Activated T-cell treated with anti-CD3 and anti-CD28 coated beads, Interleukin-2, amount 50 U/mL, for 72 hours (primary cell): ENCODE measurements around the gene ANP32B. TPM values are rescaled to one million over a fixed set of nuclear protein-coding genes. Genes with fewer than 3 reads are reported as not detected.
A peak's percentile ranks its signal among the peaks of the same experiment; 100 is the strongest.
"Not testable (repeated sequence)": the region's sequence is repeated elsewhere in the genome, so short reads cannot be mapped to it uniquely, and the experiment has no call there.

ENCODE experiments used
- ATAC-seq, 2 donors: fragments of 150-1000 bp; cut with Tn5 transposase; replicated peaks in 1 of 2; 2 replicates each; pipeline ENCODE4 v1.10.0; 2021; ENCODE audit warnings: moderate library complexity in 2 of 2, mild to moderate bottlenecking in 1 of 2
- DNase-seq, 2 donors: peaks; one replicate each; pipeline ENCODE4 v3.0.0; 2021 to 2022; ENCODE audit warnings: mixed read lengths in 1 of 2
- H3K27ac Mint-ChIP-seq: one replicate; pipeline ENCODE4 v1.8.0; 2022; ENCODE audit warnings: mild to moderate bottlenecking, moderate library complexity, mixed read lengths
- H3K27me3 Mint-ChIP-seq: one replicate; pipeline ENCODE4 v1.8.0; 2022; ENCODE audit warnings: low read depth, mixed read lengths
- H3K36me3 Mint-ChIP-seq, 2 donors: one replicate each; pipeline ENCODE4 v1.8.0; 2022; ENCODE audit warnings: mixed read lengths in 2 of 2, mild to moderate bottlenecking in 1 of 2; ENCODE audit not compliant: insufficient read depth in 2 of 2
- H3K4me1 Mint-ChIP-seq: one replicate; pipeline ENCODE4 v1.8.0; 2022; ENCODE audit warnings: low read depth, mixed read lengths
- H3K4me3 Mint-ChIP-seq, 2 donors: one replicate each; pipeline ENCODE4 v1.8.0; 2022; ENCODE audit warnings: mild to moderate bottlenecking in 2 of 2, mixed read lengths in 2 of 2, moderate library complexity in 2 of 2
- H3K9me3 Mint-ChIP-seq, 2 donors: one replicate each; pipeline ENCODE4 v1.8.0; 2022; ENCODE audit warnings: mixed read lengths in 2 of 2
- total RNA-seq, 2 donors: library from RNA; stranded (reverse); gene quantifications; one replicate each; pipeline ENCODE4 v1.2.3, GENCODE V29; 2022

Gene ANP32B
- total RNA-seq, 2 donors from 2014 or later = 361 to 433 TPM

GRCh38 chr9:98008764-98009163 lies 25.6 kb downstream of the ANP32B start:
- no peaks in the 10 kb centered on the region for H3K9me3 Mint-ChIP-seq
- H3K27me3 Mint-ChIP-seq = no peaks in the 10 kb centered on the region
- no peak overlapping the region for H3K4me3 Mint-ChIP-seq
- ATAC-seq = no peak
- H3K36me3 Mint-ChIP-seq = peaks cover 22 to 63% of the 10 kb centered on the region in 2 donors
- H3K27ac Mint-ChIP-seq = peak overlapping the region; percentile 96
- peaks cover 37% of the 10 kb centered on the region for H3K4me1 Mint-ChIP-seq
- no peak for DNase-seq

- Mint-ChIP-seq H3K36me3 (peaks cover 20 to 59% of the 10 kb centered on the region in 2 donors), H3K27ac (peak overlapping the region; percentile 96)
- ATAC-seq = no peak
Measured at GRCh38 chr9:98009437-98009836, 26.3 kb downstream of the ANP32B start.

DNA sequence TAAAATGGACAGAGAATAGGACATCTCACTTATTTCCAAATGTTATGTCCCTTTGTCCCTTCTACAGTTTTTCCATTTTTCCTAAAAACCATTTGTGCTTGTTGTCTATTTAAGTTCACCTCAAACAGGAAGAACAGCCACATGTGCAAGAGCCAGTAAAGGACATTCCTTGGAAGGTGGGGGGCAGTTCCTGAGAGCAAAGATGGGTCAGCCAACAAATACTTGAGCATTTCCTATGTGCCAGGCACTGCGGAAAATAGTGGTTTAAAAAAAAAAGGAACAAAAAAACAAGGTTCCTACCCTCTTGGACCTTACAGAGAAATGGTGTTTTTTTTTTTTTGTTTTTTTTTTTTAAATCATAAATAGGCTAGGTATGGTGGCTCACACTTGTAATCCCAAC lies 26.8 kb downstream of the ANP32B start:
- ATAC-seq (no peak), DNase-seq (no peak)
- Mint-ChIP-seq H3K27ac (peak overlapping the region; percentile 96), H3K4me3 (no peak overlapping the region), H3K4me1 (peaks cover 33% of the 10 kb centered on the region), H3K27me3 (no peaks in the 10 kb centered on the region), H3K9me3 (no peaks in the 10 kb centered on the region), H3K36me3 (peaks cover 17 to 58% of the 10 kb centered on the region in 2 donors)

More at GRCh38 chr9:98009437-98009836, 26.3 kb downstream of the ANP32B start:
- Mint-ChIP-seq H3K9me3 (no peaks in the 10 kb centered on the region), H3K4me1 (peaks cover 37% of the 10 kb centered on the region), H3K4me3 (peak overlapping the region in 1 of 2 donors; percentile 51), H3K27me3 (no peaks in the 10 kb centered on the region)
- no peak for DNase-seq

GRCh38 chr9:98010445-98010844 lies 27.3 kb downstream of the ANP32B start:
- Mint-ChIP-seq H3K4me3 (no peak overlapping the region), H3K9me3 (no peaks in the 10 kb centered on the region), H3K36me3 (peaks cover 20 to 58% of the 10 kb centered on the region in 2 donors), H3K27me3 (no peaks in the 10 kb centered on the region), H3K4me1 (peaks cover 31% of the 10 kb centered on the region), H3K27ac (peak overlapping the region; percentile 56)
- DNase-seq = peak in 1 of 2 donors; percentile 43
- peak; percentile 58 to 84 for ATAC-seq

- no peaks in the 10 kb centered on the region for H3K9me3 Mint-ChIP-seq
Measured at GRCh38 chr9:98011122-98011521, 28.0 kb downstream of the ANP32B start.

GRCh38 chr9:98016137-98016680 lies 33.1 kb downstream of the ANP32B start:
- H3K36me3 Mint-ChIP-seq = peaks cover 21 to 43% of the 10 kb centered on the region in 2 donors
- peak overlapping the region; percentile 24 for H3K27ac Mint-ChIP-seq
- ATAC-seq (no peak), DNase-seq (no peak)
- H3K4me3 Mint-ChIP-seq = no peak overlapping the region
- H3K4me1 Mint-ChIP-seq = no peaks in the 10 kb centered on the region
- no peaks in the 10 kb centered on the region for H3K27me3 Mint-ChIP-seq
- H3K9me3 Mint-ChIP-seq = no peaks in the 10 kb centered on the region

More at GRCh38 chr9:98011122-98011521, 28.0 kb downstream of the ANP32B start:
- no peak overlapping the region for H3K4me3 Mint-ChIP-seq
- ATAC-seq (no peak), DNase-seq (no peak)
- H3K27me3 Mint-ChIP-seq = no peaks in the 10 kb centered on the region
- H3K27ac Mint-ChIP-seq = peak overlapping the region; percentile 56
- H3K36me3 Mint-ChIP-seq = peaks cover 24 to 60% of the 10 kb centered on the region in 2 donors
- peaks cover 24% of the 10 kb centered on the region for H3K4me1 Mint-ChIP-seq

- Mint-ChIP-seq H3K36me3 (peaks cover 19 to 33% of the 10 kb centered on the region in 2 donors), H3K4me3 (no peak overlapping the region), H3K27me3 (no peaks in the 10 kb centered on the region), H3K4me1 (no peaks in the 10 kb centered on the region), H3K27ac (no peak overlapping the region), H3K9me3 (no peaks in the 10 kb centered on the region)
- ATAC-seq = no peak
- DNase-seq = no peak
Measured at GRCh38 chr9:98017306-98017705, 34.2 kb downstream of the ANP32B start.

DNA sequence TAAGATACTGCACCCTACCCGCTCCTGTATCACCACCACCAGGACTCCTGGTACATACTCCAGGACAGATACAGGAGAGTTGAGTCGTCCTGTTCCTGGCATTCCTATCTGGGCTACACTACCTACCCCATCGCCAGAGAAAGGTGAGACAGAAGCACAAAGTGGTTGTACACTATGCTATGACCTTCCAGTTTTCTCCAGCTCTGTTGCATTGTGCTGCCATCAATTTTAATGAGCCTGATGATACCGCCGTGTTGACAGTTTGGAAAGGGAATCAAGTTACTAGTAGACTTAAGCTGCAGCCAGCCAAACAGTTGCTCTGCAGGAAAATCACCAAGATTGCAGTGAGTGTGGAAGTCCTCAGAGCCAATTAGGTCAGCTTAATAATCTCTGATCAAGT lies 35.2 kb downstream of the ANP32B start:
- DNase-seq (no peak), ATAC-seq (no peak)
- no peaks in the 10 kb centered on the region for H3K9me3 Mint-ChIP-seq
- H3K4me3 Mint-ChIP-seq = no peak overlapping the region
- no peaks in the 10 kb centered on the region for H3K4me1 Mint-ChIP-seq
- no peaks in the 10 kb centered on the region for H3K27me3 Mint-ChIP-seq
- H3K27ac Mint-ChIP-seq = no peak overlapping the region
- H3K36me3 Mint-ChIP-seq = peaks cover 19 to 32% of the 10 kb centered on the region in 2 donors

DNA sequence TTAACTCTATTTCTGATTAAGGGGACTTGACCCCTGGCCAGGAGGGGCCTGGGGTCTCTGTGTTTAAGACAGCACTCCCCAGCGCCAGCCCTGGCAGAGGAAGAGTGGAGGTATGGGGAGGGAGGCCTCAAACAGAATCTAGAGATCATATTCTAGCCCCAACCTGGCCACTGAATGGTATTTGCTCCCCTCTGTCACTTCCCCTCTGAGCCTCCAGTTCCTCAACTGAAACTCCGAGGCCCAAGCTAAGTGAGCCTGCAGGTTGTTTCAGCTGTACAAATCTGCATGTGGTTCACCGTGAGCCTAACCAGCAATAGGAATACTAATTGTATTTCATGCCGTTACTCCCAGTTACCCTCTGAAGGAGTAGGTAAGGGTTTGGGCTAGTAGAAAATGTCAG lies 36.0 kb downstream of the ANP32B start:
- peaks cover 19 to 27% of the 10 kb centered on the region in 2 donors for H3K36me3 Mint-ChIP-seq

GRCh38 chr9:98019869-98020268 lies 36.7 kb downstream of the ANP32B start:
- H3K27me3 Mint-ChIP-seq, ATAC-seq, H3K4me1 Mint-ChIP-seq, H3K4me3 Mint-ChIP-seq, H3K27ac Mint-ChIP-seq, H3K9me3 Mint-ChIP-seq, DNase-seq: not testable (repeated sequence)
- H3K36me3 Mint-ChIP-seq = peaks cover 19 to 24% of the 10 kb centered on the region in 2 donors

More for the DNA sequence above, 36.0 kb downstream of the ANP32B start:
- Mint-ChIP-seq H3K9me3 (no peaks in the 10 kb centered on the region), H3K27ac (no peak overlapping the region), H3K27me3 (no peaks in the 10 kb centered on the region), H3K4me3 (no peak overlapping the region), H3K4me1 (no peaks in the 10 kb centered on the region)
- ATAC-seq = no peak
- no peak for DNase-seq

GRCh38 chr9:98020476-98021145 lies 37.5 kb downstream of the ANP32B start:
- Mint-ChIP-seq H3K9me3 (no peaks in the 10 kb centered on the region), H3K36me3 (peaks cover 14 to 23% of the 10 kb centered on the region in 2 donors), H3K27ac (peak overlapping the region; percentile 43), H3K27me3 (no peaks in the 10 kb centered on the region), H3K4me3 (no peak overlapping the region), H3K4me1 (no peaks in the 10 kb centered on the region)
- DNase-seq (no peak), ATAC-seq (peak; percentile 21)

DNA sequence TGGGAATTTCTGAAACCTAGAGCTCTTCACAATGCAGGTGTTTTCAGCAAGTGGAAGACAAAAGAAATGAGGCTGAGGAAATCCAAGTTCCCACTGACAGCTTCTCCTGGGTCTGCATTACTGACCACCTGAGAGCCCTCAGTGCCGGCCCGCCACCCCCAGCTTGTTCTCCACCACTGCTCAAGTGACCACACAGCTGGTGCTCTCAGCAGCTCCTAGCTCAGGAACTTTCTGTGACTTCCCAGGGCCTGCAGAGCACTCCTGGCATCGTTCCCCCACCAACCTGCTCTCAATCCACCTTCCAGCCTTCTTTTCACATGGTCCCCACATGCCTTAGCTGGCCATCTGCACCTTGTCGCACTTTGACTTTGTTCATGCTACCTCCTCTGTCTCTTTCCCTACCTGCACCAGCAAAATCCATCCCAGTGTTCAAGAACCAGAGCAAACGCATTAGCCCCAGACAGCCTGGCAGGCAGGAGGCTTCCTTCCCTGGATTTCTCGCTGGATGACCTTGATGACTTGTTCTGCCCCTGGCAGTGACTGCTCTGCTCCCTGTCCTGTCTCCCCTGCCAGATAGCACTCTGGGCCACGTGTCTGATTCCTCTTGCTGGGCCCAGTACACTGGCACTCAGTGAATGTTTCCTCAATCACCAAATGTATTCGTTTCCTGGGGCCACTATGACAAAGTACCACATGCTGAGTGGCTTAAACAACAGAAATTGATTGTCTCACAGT lies 38.3 kb downstream of the ANP32B start:
- DNase-seq = no peak
- peaks cover 10 to 16% of the 10 kb centered on the region in 2 donors for H3K36me3 Mint-ChIP-seq
- H3K4me3 Mint-ChIP-seq = no peak overlapping the region
- H3K4me1 Mint-ChIP-seq = no peaks in the 10 kb centered on the region
- ATAC-seq = no peak
- no peaks in the 10 kb centered on the region for H3K9me3 Mint-ChIP-seq
- no peaks in the 10 kb centered on the region for H3K27me3 Mint-ChIP-seq
- no peak overlapping the region for H3K27ac Mint-ChIP-seq

GRCh38 chr9:98022447-98022846 lies 39.3 kb downstream of the ANP32B start:
- no peak overlapping the region for H3K27ac Mint-ChIP-seq
- H3K4me3 Mint-ChIP-seq = no peak overlapping the region
- ATAC-seq (no peak), DNase-seq (no peak)
- H3K27me3 Mint-ChIP-seq = no peaks in the 10 kb centered on the region
- no peaks in the 10 kb centered on the region for H3K9me3 Mint-ChIP-seq
- peaks cover 6 to 9% of the 10 kb centered on the region in 2 donors for H3K36me3 Mint-ChIP-seq
- H3K4me1 Mint-ChIP-seq = no peaks in the 10 kb centered on the region
